BLaER1 (cell line): ENCODE measurements around the gene NRG3.

Experiments used
- H3K27ac ChIP-seq: shearing (Covaris generic); formaldehyde crosslinking; 2 replicates; pipeline ENCODE4 v1.8.1; 2022
- H3K27me3 ChIP-seq: shearing (Covaris generic); formaldehyde crosslinking; 2 replicates; pipeline ENCODE4 v1.8.1; 2022
- H3K36me3 ChIP-seq: shearing (Covaris generic); formaldehyde crosslinking; 2 replicates; pipeline ENCODE4 v1.8.1; 2022
- H3K4me1 ChIP-seq: shearing (Covaris generic); formaldehyde crosslinking; 2 replicates; pipeline ENCODE4 v1.8.1; 2022
- H3K4me2 ChIP-seq: shearing (Covaris generic); formaldehyde crosslinking; 2 replicates; pipeline ENCODE4 v1.8.1; 2022
- H3K4me3 ChIP-seq: shearing (Covaris generic); formaldehyde crosslinking; 2 replicates; pipeline ENCODE4 v1.8.1; 2022
- H3K9ac ChIP-seq: shearing (Covaris generic); formaldehyde crosslinking; 2 replicates; pipeline ENCODE4 v1.8.1; 2022
- H3K9me3 ChIP-seq: shearing (Covaris generic); formaldehyde crosslinking; 2 replicates; pipeline ENCODE4 v1.8.1; 2022
- H4K20me1 ChIP-seq: shearing (Covaris generic); formaldehyde crosslinking; 2 replicates; pipeline ENCODE4 v1.8.1; 2022
- Cebpa-rat ChIP-seq: shearing (Covaris generic); IDR thresholded peaks from 2 replicates; pipeline ENCODE4 v1.8.1; 2022

Gene NRG3

GRCh38 chr10:82867056-82867455 is 992.1 kb downstream of the NRG3 start:
- H4K20me1 ChIP-seq = no peaks in the 10 kb centered on the region
- no peaks in the 10 kb centered on the region for H3K27me3 ChIP-seq
- H3K36me3 ChIP-seq = no peaks in the 10 kb centered on the region
- H3K4me2 ChIP-seq = no peak overlapping the region
- no peaks in the 10 kb centered on the region for H3K4me1 ChIP-seq
- no peak overlapping the region for H3K27ac ChIP-seq
- no peak overlapping the region for H3K9ac ChIP-seq
- TF ChIP-seq Cebpa-rat = no peak
- no peaks in the 10 kb centered on the region for H3K9me3 ChIP-seq
- H3K4me3 ChIP-seq = no peak overlapping the region

GRCh38 chr10:82874671-82875070 is 999.7 kb downstream of the NRG3 start:
- H3K9ac ChIP-seq = no peak overlapping the region
- no peaks in the 10 kb centered on the region for H3K9me3 ChIP-seq
- no peaks in the 10 kb centered on the region for H3K4me1 ChIP-seq
- H3K27me3 ChIP-seq = no peaks in the 10 kb centered on the region
- H3K27ac ChIP-seq = no peak overlapping the region
- H4K20me1 ChIP-seq = no peaks in the 10 kb centered on the region
- H3K4me2 ChIP-seq = no peak overlapping the region
- no peak for TF ChIP-seq Cebpa-rat
- no peak overlapping the region for H3K4me3 ChIP-seq
- no peaks in the 10 kb centered on the region for H3K36me3 ChIP-seq

- H3K36me3 ChIP-seq = no peaks in the 10 kb centered on the region
Measured at GRCh38 chr10:82880776-82881290, 1005.8 kb downstream of the NRG3 start.

GRCh38 chr10:82882722-82883121 is 1007.7 kb downstream of the NRG3 start:
- Histone ChIP-seq H3K27ac (no peak overlapping the region), H4K20me1 (no peaks in the 10 kb centered on the region), H3K4me2 (no peak overlapping the region), H3K4me3 (no peak overlapping the region), H3K27me3 (no peaks in the 10 kb centered on the region), H3K36me3 (no peaks in the 10 kb centered on the region), H3K9me3 (no peaks in the 10 kb centered on the region), H3K9ac (no peak overlapping the region), H3K4me1 (no peaks in the 10 kb centered on the region)
- TF ChIP-seq Cebpa-rat = no peak

More at GRCh38 chr10:82880776-82881290, 1005.8 kb downstream of the NRG3 start:
- no peaks in the 10 kb centered on the region for H3K4me1 ChIP-seq
- H3K9ac ChIP-seq = no peak overlapping the region
- no peak overlapping the region for H3K4me2 ChIP-seq
- H4K20me1 ChIP-seq = no peaks in the 10 kb centered on the region
- no peak overlapping the region for H3K27ac ChIP-seq
- TF ChIP-seq Cebpa-rat = no peak
- no peaks in the 10 kb centered on the region for H3K27me3 ChIP-seq
- no peaks in the 10 kb centered on the region for H3K9me3 ChIP-seq
- H3K4me3 ChIP-seq = no peak overlapping the region

- Histone ChIP-seq H4K20me1 (no peaks in the 10 kb centered on the region), H3K9me3 (no peaks in the 10 kb centered on the region), H3K27me3 (no peaks in the 10 kb centered on the region), H3K4me1 (no peaks in the 10 kb centered on the region), H3K27ac (no peak overlapping the region), H3K9ac (no peak overlapping the region), H3K4me3 (no peak overlapping the region), H3K36me3 (no peaks in the 10 kb centered on the region), H3K4me2 (no peak overlapping the region)
- TF ChIP-seq Cebpa-rat = no peak
Measured at GRCh38 chr10:82883603-82884002, 1008.6 kb downstream of the NRG3 start.

- no peak for TF ChIP-seq Cebpa-rat
- H3K27me3 ChIP-seq = no peaks in the 10 kb centered on the region
- no peaks in the 10 kb centered on the region for H4K20me1 ChIP-seq
- H3K4me2 ChIP-seq = no peak overlapping the region
- H3K9me3 ChIP-seq = no peaks in the 10 kb centered on the region
- no peak overlapping the region for H3K27ac ChIP-seq
- no peak overlapping the region for H3K9ac ChIP-seq
- no peaks in the 10 kb centered on the region for H3K36me3 ChIP-seq
- no peak overlapping the region for H3K4me3 ChIP-seq
- no peaks in the 10 kb centered on the region for H3K4me1 ChIP-seq
Measured at GRCh38 chr10:82887488-82887887, 1012.5 kb downstream of the NRG3 start.

GRCh38 chr10:82888809-82889455 is 1013.9 kb downstream of the NRG3 start:
- Histone ChIP-seq H3K27me3 (no peaks in the 10 kb centered on the region), H3K27ac (no peak overlapping the region), H3K9me3 (no peaks in the 10 kb centered on the region), H3K4me3 (no peak overlapping the region), H4K20me1 (no peaks in the 10 kb centered on the region), H3K36me3 (no peaks in the 10 kb centered on the region), H3K9ac (no peak overlapping the region), H3K4me2 (no peak overlapping the region), H3K4me1 (no peaks in the 10 kb centered on the region)
- no peak for TF ChIP-seq Cebpa-rat

- Histone ChIP-seq H3K9ac (no peak overlapping the region), H3K27ac (no peak overlapping the region)
Measured at GRCh38 chr10:82889728-82890127, 1014.7 kb downstream of the NRG3 start.

GRCh38 chr10:82890573-82890972 is 1015.6 kb downstream of the NRG3 start:
- Histone ChIP-seq H3K4me1 (no peaks in the 10 kb centered on the region), H3K4me3 (no peak overlapping the region), H3K27me3 (no peaks in the 10 kb centered on the region), H3K27ac (no peak overlapping the region), H3K9ac (no peak overlapping the region), H3K9me3 (no peaks in the 10 kb centered on the region), H4K20me1 (no peaks in the 10 kb centered on the region), H3K4me2 (no peak overlapping the region), H3K36me3 (no peaks in the 10 kb centered on the region)
- no peak for TF ChIP-seq Cebpa-rat

More at GRCh38 chr10:82889728-82890127, 1014.7 kb downstream of the NRG3 start:
- no peaks in the 10 kb centered on the region for H3K4me1 ChIP-seq
- no peaks in the 10 kb centered on the region for H4K20me1 ChIP-seq
- no peak overlapping the region for H3K4me3 ChIP-seq
- no peak for TF ChIP-seq Cebpa-rat
- H3K27me3 ChIP-seq = no peaks in the 10 kb centered on the region
- H3K36me3 ChIP-seq = no peaks in the 10 kb centered on the region
- H3K4me2 ChIP-seq = no peak overlapping the region
- no peaks in the 10 kb centered on the region for H3K9me3 ChIP-seq

GRCh38 chr10:82908096-82908495 is 1033.1 kb downstream of the NRG3 start:
- TF ChIP-seq Cebpa-rat = no peak
- no peaks in the 10 kb centered on the region for H3K27me3 ChIP-seq

More at GRCh38 chr10:82908096-82908495, 1033.1 kb downstream of the NRG3 start:
- no peaks in the 10 kb centered on the region for H3K4me1 ChIP-seq
- H3K4me3 ChIP-seq = no peak overlapping the region
- H3K9ac ChIP-seq = no peak overlapping the region
- H3K36me3 ChIP-seq = no peaks in the 10 kb centered on the region
- H3K9me3 ChIP-seq = 0 out of 2 replicates have a peak, but pooled peaks cover 3% of the 10 kb centered on the region
- no peak overlapping the region for H3K4me2 ChIP-seq
- H3K27ac ChIP-seq = no peak overlapping the region
- no peaks in the 10 kb centered on the region for H4K20me1 ChIP-seq
